Fibroblast of the conjunctiva (primary cell): ENCODE measurements around the gene ATG7.
"Not testable (repeated sequence)": the region's sequence is repeated elsewhere in the genome, so short reads cannot be mapped to it uniquely, and the experiment has no call there.

Source experiments
- DNase-seq: peaks from one replicate; pipeline ENCODE4 v3.0.0-alpha.2; 2010; ENCODE audit warnings: low read depth

Gene ATG7

DNA sequence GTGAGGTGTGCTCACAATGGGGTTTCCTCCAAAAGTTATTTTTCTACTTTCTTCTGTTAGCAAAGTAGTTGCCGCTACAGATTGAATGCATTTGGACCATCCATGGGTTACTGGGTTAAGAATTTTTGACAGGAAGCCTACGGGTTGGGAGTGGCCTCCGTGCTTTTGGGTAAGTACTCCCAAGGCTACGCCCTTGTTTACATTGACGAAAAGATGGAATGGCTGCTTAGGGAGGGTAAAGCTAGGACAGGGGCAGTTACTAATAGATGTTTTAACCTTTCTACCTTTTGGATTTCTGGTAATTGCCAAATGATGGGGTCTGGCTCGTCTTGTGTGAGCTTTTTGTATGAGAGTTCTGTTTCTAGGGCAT is 20.4 kb upstream of the ATG7 start:
- DNase-seq = no peak

DNA sequence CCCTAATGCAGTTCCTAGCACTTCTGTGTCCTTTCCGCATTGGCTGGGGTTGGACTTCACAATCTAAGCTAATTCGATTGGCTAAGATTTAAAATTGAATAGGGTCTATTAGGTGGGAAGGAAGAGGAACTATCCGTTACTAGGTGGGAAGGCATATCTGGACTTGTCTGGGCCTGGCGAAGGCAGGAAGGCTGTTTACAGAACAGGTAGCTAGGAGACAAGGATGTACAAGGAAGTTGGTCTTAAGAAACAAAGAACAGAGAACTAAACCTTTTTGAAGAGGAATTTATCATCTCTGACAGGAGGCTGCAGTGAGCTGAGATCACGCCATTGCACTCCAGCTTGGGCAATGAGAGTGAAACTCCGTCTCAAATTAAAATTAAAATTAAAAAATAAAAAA is 17.3 kb upstream of the ATG7 start:
- DNase-seq = no peak

DNA sequence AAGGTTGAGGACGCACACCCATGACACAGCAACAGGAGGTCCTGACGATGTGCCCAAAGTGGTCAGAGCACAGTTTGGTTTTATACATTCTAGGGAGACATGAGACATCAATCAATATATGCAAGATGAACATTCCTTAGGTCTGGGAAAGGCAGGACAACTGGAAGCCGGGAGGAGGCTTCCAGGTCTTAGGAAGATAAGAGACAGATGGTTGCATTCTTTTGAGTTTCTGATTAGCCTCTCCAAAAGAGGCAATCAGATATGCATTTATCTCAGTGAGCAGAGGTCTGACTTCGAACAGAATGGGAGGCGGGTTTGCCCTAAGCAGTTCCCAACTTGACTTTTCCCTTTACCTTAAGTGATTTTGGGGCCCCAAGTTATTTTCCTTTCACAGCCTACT is 16.7 kb upstream of the ATG7 start:
- not testable (repeated sequence) for DNase-seq

DNA sequence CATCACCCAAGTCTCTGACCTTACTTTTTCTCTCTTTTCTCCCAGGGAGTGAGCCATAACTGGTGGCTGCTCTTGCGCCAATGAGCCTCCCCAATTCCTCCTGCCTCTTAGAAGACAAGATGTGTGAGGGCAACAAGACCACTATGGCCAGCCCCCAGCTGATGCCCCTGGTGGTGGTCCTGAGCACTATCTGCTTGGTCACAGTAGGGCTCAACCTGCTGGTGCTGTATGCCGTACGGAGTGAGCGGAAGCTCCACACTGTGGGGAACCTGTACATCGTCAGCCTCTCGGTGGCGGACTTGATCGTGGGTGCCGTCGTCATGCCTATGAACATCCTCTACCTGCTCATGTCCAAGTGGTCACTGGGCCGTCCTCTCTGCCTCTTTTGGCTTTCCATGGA is 13.2 kb upstream of the ATG7 start:
- no peak for DNase-seq

DNA sequence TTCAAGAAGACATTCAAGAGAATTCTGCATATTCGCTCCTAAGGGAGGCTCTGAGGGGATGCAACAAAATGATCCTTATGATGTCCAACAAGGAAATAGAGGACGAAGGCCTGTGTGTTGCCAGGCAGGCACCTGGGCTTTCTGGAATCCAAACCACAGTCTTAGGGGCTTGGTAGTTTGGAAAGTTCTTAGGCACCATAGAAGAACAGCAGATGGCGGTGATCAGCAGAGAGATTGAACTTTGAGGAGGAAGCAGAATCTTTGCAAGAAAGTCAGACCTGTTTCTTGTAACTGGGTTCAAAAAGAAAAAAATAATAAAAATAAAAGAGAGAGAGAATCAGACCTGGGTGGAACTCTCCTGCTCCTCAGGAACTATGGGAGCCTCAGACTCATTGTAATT is 11.7 kb upstream of the ATG7 start:
- no peak for DNase-seq

DNA sequence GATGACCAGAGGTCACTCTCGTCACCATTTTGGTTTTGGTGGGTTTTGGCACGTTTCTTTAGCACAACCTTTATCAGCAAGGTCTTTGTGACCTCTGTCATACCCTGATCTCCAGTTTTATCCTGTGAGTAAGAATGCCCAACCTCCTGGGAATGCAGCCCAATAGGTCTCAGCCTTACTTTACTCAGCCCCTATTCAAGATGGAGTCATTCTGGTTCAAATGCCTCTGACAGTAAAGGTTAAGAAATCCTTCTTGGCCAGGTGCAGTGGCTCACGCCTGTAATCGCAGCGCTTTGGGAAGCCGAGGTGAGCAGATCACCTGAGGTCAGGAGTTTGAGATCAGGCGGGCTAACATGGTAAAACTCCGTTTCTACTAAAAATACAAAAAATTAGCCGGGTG is 3.2 kb upstream of the ATG7 start:
- no peak for DNase-seq

DNA sequence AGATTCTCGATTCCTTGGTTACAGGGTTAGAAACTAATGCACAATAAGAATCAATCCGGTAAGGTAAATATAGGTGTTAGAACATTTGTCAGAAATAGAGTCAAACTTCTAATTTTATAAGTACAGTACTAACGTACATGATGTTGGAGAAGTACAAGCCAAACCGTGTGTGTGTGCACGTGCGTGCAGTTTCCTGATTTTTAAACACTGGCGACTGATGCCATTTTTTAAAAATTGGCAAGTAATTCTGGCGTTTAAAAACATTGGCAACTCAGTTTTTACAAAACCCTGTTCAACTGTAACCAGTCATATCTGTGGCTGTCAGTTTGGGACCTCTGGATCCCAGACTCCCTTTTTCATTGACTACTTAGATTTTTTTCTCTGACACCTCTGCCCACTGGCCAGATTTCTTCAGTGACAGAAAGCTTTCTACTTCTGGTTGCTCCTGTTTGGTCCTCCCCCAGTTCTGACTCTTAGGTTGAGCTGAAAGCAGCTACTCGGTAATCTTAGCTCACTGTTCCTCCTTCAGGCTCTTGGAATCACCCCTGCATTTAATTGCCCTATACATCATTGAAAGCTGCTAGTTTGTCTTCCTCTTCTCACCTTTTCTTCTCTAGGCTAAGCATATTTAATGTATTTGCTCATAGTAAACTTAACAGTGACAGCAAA is 843 bp downstream of the ATG7 start:
- DNase-seq = no peak

DNA sequence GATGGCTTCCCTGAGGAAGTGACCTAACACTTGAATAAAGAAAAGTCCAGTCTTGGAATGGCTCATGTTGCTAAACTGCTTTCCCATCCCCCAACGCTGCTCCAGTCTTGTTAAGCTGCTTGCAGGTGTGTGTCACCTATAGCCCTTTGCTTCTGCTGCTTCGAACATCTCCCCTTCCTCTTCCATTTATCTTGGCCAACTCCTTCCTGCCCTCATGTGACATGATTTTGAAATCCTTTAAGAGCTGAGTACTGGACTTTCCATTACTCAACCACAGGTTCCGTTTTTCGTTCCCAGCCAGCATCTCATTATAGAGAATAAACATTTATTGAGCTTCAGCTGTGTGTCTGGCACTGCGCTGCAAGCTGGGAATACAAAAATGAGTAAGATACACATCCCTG is 1.7 kb downstream of the ATG7 start:
- no peak for DNase-seq

DNA sequence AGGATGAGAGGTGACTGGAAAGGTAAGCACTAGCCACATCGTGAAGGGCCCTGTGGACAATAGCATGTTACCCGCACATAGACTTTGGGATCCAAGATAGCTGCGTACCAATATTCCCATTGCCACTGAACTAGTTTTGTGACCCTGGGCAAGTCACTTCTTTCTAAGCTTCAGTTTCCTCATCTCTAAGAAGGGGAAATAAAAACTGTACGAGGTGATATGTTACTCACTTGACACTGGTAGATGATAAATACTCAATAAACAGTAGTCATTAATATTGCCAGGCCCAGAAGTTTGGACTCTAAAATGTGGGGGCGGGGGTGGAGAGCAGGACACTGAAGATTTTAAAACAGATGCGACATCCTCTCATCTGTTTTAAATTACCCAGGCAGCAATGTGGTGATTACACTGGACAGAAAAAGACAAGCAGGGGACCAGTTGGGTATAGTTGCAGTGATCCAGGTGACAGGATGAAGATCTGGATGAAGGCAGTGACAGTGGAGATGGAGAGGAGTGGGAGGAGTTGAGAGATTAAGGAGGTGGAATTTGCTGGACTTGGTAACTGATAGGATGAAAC is 2.5 kb downstream of the ATG7 start:
- no peak for DNase-seq

DNA sequence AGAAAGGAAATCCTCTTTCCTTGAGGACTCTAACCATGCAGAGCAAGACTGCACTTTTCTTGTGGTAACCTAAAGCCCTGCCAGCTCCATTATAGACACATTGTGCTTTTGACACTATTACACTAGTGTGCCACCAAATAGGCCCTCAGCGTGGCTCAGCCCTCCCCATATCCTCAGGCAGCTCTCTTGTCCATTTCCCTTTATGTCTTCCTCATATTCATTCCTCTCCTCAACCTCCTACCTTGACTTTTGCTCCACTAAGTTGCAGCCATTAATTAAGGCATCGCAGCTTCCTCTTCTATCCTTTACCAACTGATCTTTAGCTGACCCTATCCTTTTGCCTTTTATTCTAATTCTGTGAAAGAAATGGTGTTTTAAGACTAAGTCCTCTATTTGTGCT is 3.7 kb downstream of the ATG7 start:
- no peak for DNase-seq

DNA sequence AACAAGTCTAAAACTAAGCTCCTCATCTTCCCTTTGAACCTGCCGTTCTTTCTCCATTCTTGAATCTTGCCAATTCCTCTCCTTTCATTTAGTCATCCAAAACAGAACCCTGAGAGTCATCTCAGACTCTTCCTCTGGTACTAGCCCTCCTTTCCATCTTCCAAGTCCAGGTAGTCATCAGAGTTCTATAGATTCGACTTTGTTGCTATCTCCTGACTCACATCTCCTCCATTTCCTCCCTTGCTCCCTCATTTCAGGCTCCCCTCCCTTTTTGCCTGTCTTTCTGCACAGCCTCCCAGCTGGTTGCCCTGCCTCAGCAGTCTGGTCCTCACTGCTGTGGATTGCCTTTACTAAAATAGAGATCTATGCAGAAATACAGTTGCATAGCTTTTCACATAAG is 4.7 kb downstream of the ATG7 start:
- DNase-seq = no peak

DNA sequence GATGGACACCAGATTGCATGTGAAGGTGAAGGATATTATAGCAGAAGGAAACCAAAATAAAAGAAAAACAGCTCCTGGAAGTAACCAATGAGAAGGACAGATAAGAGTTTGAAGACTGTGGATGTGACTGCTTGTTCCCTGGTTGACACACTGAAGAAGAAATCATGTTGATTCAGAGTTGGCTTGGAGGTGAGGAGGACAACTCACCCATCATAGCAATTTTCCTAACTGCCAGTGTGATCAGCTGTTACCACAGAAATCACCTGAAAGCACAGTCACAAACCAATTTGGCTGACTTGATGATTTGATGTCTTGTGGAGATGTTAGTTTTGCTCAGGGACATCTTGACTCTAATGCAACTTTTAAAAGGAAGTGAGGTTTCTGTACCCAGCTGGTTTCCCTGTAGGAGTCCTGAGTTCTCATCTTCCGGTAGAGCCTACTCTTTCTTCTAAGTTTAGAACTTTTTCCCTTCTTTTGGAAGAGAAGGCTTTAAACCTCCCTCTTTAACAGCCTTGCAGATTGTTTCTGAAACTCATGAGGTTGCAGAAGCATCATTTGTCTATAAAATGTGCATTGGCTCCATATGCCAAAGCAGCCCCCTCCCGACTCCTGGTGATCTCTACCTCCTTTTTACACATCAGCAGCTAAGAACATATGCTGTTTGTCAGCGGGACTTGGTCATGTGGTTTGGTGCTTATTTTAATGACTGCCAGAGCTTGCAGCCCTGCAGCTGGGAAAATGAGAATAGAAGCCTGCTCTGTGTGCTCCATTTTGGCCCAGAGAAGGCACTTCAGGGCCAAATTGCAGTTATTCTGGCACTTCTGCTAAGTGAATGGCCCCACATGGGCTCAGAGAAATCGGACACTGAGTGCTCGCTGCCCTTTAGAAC is 10.3 kb downstream of the ATG7 start:
- peak; percentile 43 for DNase-seq

DNA sequence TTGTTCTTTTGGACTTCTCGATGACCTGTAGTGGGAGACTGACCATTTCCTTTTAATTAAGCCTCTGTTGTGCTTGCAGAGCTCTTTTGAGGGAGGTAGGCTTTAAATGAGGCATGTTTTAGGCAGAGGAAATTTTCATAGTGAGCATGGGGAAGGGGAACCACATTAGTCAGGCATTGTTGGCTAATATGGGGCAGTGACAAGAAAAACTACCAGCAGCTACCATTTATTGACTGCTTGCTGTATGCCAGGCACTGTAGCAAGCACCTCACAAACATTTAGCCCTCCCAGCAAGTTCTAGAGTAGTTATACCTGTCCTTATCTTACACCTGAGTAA is 10.9 kb downstream of the ATG7 start:
- DNase-seq = no peak

DNA sequence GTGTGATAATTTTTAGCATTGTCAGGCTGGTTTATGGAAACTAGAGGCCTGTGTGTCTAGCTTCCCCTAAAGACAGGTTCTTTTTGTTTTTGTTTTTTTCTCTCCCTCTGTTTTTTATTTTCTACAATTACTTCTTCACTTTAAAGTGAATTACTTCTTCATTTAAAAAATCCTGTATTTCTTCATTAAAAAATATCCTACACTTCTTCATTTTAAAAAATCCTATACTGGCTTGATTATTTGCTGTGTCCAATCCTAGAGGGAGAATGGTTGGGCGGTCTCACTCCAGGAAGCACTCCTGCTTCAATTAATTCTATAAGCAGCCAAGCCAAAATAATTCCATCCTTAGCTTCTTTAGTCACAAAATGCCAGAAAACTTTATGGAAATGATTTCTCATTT is 11.8 kb downstream of the ATG7 start:
- DNase-seq = no peak

DNA sequence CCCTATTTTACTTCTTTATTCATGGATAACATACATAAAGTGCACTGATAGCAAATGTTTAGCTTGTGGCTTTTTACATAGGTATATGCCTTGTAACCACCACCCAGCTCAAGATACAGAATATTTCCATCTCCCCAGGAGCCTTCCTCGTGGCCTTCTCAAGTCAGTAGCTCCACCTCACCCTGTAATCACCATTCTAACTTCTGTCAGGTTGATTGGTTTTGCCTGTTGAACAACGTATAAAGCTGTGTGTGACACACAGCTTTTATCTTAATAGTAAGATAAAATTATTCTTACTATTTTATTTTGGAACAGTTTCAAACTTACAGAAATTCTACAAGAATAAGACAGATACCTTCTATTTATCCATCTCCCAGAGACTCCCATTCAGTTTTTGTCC is 13.3 kb downstream of the ATG7 start:
- no peak for DNase-seq

DNA sequence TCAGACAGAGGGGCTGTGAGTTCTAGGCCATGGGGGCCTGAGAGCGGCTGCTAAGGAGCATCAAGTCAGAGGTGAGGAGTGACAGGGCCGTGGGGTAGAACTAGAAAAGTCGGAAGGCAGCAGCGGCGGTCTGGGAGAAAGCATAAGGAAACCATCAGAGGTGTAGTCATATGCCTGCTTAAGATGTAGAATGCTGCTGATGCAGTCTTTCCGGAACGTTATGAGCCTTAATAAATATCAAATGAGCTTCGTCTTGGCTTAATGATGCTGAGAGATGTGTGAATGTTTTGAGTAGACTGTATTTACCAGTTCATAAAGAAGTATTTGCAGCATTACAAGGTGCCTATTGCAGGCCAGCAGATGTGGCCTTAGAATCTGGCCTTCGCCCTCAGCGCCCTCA is 15.2 kb downstream of the ATG7 start:
- no peak for DNase-seq

DNA sequence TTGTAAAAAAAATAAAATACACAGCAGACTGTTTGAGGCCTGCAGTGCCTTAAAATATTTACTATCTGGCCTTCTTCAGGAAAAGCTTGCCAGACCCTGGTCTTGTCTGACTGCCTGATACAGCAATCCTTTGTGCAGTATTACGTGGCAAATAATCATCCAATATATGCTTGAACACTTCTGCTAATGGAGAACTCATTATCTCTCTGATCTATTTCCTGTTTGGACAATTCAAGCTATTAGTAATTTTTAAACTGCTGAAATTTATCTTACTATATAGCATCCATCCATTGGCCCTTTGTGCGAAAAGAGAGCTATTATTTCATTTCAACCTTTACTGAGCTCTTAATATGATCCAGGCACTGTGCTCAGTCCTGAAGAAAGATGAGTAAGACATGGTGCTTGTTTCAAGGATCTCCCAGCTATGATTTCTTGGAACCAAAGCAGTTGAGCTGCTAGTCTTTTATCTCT is 15.9 kb downstream of the ATG7 start:
- DNase-seq = no peak

DNA sequence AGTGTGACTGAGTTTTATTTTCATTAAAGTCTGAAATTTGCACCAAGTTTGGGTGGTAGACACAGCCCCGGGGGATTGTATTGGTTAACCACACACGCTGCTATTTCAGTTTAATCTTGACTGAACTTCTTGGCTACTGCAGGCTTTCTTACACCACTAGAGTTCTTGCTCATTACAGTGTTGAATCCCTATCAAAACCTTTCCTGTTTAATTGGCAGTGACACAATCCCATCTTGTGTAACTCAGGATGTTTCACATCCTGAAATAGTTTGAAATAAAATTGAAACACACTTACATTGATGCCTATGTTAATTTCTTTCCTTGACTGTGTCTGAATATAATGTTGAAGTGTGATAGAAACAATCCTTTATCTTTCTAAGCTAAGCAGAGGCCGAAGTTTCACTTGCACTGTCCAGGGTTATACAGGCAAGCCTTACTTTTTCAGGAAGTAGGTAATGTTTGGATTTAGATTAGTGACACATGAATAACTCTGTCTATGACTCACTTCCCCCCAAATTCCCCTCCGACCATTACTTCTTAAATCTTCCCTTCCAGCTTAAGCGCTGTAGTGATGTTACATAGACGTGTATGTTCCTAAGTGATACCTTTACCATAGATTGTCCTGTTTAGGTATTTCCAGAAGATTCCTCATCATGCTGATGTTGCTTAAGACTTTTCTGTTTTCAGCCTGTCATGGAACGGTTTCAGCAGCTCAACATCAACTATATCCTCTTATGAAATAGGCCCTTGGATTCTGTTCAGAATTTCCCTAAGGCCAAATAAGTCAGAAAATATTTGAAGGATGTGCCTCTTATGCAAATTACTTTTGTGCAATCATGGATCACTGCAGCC is 16.8 kb downstream of the ATG7 start:
- peak; percentile 90 for DNase-seq

DNA sequence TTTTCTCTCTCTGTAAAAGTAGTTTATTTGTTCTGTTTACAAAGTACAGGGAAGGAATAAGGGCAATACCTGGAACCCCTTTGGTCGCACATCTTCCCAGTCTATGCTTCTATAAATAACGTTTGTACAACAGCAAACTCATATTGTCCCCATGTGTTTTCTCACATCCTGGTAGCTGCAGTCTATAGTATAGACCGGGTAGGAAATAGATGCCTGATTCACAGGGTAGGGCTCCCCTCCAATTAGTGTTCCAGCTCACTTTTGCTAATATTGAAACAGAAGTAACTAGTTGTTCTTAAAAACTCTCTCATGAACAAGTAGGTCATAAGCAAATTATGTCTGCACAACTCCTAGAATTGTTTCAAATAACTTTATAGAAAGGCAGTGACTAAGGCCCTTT is 17.7 kb downstream of the ATG7 start:
- no peak for DNase-seq

DNA sequence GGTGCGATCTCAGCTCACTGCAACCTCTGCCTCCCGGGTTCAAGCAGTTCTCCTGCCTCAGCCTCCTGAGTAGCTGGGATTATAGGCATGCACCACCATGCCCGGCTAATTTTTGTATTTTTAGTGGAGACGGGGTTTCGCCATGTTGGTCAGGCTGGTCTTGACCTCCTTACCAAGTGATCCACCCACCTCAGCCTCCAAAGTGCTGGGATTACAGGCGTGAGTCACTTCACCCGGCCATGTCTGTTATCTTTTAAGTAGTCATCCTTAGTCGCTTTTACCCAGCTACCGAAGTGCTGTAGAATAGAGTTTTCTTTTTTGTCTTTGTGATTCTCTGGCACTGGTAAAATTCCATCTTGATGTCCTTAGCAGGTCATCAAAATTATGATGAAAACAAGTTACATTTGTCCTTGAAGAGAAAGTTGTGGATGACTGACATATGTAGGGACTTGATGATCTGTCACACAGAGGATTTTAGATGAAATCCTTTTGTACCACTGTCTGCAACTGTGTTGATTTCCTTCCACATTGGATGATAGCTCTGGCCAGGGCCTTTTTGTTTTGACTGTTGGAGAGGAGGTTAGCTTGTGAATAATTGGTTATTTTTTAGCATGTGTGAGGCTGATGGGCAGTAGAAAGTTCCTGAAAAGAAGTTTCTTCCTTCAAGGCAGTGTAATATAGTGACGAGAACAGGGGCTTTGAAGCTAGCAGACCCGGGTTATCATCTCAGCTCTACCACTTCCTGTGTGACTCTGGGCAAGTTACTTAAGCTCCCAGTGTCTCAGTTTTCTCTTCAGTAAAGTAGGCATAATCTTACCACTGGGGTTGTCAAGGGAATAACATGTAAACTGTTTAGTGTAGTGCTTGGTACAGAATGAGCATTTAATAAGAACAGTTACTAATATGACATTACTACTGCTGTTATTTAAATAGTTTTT is 18.8 kb downstream of the ATG7 start:
- no peak for DNase-seq

DNA sequence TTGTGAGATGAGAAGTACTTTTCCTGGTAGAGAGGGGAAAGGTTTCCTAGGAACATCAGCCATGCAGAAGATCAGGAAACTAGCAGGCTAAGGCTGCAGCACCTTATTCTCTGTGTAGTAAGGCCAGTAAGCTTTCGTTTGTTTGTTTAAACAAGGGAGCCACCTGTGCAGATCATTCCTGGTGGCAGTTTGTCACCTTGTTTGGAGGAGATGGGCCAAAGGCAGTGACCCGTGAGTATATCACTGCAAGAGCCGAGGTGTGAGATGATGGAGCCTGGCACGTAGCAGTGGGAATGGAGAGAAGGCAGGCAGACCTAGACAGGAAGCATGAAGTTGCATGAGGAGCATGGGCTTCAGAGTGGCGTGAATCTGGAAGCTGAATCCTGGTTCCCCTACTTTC is 19.6 kb downstream of the ATG7 start:
- DNase-seq = no peak
